Hematopoietic multipotent progenitor cell treated with erythropoietin and hydrocortisone succinate and interleukin-3 and kit ligand, for 6 days (in vitro differentiated cells): ENCODE data around the gene HSD11B1L.

Experiments used
- DNase-seq: peaks from one replicate; pipeline ENCODE4 v3.0.0-alpha.2; 2015

The HSD11B1L gene, protein sequence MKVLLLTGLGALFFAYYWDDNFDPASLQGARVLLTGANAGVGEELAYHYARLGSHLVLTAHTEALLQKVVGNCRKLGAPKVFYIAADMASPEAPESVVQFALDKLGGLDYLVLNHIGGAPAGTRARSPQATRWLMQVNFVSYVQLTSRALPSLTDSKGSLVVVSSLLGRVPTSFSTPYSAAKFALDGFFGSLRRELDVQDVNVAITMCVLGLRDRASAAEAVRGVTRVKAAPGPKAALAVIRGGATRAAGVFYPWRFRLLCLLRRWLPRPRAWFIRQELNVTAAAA

DNA sequence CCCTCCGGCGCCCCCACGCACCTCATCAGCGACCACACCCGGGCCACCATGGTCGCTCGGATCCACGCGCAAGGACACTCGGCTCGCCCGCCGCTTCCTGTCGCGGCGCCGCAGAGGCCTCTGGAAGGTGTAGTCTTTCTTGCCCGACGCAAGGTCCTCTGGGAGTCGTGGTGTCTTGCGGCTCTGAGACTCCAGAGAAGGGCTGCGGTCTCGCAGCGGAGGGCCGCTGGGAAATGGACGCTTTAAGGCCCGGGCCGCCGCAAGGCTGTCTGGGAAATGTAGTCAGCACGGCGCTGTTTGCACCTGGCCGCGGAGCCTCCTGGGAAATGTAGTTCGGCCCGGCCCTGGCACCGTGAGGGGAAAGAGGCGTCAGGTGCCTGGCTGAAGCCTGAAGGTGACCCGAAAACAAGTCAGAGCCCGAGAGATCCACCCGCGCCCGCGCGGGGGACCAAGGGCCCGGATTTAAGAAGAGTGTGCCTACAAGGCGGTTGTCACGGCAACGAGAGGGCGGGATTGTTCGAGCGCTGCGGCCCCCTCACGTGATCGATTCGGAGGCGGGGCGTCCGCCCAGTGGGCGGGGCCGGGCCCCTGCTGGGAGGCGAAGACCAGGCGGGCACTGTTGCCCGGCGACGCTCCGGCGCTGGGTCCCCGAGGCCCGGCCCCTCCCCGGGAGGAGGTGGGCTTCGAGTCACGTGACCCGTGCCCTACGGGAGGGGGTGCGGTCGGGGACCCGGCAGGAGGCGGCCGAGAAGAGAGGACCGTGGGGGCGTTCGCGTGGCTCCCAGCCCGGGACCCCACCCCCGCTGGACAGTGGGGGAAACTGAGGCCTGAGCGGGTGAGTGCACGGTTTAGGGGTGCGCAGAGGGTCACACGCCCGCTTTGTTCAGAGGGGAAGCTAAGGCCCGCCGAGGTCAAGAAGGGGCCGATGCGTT, at the start of gene HSD11B1L, which contains the start of gene MICOS13:
Gene HSD11B1L, plus strand, starts transcription at position 591 of the 932 bp plus-strand sequence. CDS start 3,806 bp downstream, outside the sequence.
Gene MICOS13, minus strand, starts transcription at position 80 of the 932 bp plus-strand sequence. Its CDS starts 30 bp downstream, at position 50.
- DNase-seq = peak; percentile 99

DNA sequence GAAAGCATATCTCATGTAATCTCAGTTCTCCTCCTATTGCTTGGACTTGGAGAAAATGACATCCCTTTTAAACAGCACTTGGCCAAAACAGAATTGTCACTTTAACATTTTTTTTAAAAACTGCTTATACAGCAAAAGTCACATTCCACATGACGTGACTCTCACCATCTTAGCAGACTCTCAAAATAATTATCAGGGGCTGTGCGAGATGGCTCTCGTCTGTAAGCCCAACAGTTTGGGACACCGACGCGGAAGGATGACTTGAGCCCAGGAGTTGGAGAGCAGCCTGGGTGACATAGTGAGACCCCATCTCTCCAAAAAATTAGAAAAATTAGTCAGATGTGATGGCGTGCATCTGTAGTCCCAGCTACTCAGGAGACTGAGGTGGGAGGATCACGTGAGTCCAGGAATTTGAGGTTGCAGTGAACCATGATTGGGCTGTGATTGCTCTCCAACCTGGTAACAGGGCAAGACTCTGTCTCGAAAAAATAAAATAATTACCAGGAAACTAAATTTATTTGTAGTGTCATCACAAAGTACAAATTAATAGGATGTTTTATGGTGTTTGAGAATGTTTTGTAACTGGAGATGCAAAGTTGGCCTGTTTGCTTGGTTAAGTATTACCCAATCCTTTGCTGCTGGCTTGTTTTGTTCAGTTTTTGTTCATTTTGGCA, 49.1 kb upstream of the HSD11B1L start:
- DNase-seq = no peak

DNA sequence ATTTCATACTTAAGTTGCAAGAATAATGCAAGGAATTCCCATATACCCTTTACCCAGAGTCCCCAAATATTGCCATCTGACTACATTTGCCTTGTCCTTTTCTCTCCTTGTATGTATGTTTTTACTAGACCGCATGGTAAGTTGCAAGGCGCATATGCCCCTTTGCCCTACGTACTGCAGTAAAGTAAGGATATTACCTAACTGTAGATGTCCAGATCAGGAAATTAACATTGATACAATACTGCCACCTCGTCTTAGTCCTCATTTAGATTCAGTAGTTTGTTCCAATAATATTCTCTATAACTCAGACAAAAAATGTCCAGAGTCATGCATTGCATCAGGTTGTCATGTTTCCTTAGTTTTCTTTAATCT, 48.6 kb upstream of the HSD11B1L start:
- DNase-seq = no peak

DNA sequence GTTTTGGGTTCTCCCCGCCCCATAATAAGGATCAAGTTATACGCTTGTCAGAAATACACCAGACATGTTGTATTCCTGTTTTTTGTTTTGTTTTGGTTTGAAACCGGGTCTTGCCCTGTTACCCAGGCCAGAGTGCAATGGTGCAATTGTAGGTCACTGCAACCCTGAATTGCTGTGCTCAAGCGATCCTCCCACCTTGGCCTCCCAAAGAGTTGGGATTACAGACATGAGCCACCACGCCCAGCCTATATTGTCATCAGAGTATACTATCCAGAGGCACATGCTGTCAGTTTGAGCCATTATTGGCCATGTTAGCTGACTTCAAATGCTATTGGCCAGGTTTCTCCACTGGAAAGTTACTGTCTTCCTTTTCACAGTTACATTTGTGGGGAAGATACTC, 48.2 kb upstream of the HSD11B1L start:
- DNase-seq = no peak

DNA sequence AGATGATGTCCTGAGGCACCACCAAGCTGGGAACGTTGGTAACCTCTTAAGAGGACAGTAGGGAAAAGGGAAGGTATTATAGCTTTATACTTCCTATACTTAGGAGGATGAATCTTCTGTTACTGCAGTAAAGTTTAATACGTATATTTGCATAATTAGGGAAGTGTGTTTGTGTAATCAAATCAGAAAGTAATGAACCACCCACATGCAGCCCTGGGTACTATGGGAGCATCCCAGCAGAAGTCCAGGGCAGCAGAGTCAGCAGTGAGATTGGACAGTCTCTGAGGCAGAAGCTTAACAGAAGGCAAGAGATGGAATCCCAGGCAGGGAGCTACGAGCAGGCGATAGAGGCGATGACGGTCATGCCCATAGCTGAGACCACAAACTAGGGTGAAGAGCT, 45.4 kb upstream of the HSD11B1L start:
- DNase-seq = no peak

DNA sequence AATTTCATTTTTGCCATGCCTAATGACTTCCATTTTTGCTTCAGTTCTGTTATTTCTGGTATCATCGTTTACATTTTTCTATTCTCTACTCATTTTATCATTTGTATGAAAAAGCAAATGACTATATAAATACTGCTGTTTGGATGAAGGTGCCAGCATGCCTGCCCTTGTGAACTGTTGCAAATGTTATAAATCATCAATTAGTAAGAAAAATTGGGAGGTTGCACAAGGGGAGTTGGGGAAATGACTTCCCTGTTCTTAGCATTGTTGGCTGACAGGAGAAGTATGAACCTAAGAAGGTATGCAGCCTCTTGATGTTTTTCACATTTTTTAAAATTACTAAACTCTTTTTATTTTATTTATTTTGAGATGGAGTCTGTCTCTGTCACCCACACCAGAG, 42.9 kb upstream of the HSD11B1L start:
- DNase-seq = no peak

DNA sequence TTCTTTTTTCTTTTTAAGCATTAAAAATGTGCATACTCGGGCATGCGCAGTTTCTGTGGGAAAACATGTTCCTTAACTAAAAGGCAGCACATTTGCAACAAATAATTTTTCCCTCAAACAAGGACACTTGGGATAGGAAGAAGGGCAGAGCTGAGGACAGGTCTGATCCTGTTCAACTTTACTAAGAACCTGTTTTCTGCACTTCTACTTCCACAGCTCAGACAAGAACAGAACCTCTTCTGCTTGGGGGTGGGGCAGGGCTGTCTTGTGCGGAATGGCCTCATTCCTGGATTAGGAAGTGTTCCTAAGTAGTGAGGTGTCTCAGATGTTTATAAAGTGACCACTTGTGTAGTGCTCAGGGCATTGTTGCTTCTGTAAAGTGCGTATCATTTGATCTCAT, 39.7 kb upstream of the HSD11B1L start:
- DNase-seq = no peak

DNA sequence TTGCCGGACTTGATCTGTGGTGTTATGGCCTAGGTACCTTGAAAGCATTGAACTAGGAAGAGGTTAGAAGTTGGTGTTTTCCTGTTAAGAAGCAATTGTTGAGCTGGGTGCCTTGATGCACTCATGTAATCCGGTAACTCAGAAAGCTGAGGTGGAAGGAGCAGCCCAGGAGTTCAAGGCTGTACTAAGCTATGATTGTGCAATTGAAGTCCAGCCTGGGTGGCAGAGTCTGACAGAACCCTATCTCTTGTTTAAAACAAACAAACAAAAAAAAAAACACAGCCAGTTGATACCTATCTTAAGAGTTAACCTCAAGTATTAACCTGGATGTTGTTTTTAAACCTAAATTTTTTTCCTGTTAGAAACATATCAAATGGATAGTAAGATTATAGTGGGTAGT, 38.6 kb upstream of the HSD11B1L start:
- DNase-seq = no peak

DNA sequence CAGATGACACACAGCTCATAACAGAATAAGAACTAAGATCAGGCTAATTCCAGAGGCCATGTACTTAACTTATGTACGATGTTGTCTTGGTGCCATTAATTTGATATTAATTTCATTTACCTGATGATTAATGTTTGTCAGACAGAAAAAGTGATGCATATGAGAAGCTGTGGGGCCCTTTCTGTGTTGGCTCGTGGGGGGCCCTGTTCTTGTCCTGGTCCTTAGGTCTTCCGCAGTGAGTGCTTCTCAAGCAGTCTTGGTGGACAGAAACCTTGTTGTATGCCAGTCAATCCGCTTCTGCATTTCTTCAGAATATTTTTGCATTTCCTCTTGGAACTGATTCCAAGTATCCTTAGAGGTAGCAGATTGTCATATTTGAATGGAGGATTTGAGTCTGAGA, 37.8 kb upstream of the HSD11B1L start:
- no peak for DNase-seq

DNA sequence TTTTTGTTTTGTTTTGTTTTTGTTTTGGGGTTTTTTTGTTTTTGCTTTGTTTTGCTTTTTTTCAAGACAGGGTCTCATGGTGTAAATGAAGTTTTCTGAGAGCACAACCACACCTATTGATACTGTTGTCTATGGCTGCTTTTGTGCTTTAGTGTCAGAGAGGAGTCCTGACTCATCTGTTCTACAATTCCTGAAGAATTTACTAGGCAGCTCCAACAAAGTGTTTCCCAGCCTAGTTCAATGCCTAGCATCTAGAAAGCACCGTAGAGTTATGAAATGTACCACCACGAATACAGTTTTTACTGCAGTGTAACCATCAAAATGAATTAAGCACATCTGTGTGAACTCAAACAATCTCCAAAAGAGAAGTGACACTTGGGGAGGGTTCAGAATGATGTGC, 36.8 kb upstream of the HSD11B1L start:
- DNase-seq = no peak

DNA sequence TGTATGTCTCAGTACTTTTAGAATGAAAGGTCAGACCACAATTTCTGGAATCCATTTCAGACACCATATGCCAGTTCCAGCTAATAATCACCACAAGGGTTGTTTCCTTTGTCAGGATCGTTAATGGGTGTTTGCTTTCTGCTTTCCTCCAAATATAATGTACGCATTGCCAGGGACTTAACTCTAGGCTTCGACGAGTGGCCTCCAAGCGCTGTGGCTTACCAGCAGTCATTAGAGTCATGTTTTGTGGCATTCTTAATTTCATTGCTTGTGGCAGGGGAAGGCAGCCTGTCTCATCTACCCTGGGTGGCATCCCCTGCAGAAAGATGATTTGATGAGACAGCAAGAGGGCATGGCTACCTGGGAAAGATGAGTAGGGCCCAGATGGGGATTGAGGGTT, 35.4 kb upstream of the HSD11B1L start:
- DNase-seq = no peak

DNA sequence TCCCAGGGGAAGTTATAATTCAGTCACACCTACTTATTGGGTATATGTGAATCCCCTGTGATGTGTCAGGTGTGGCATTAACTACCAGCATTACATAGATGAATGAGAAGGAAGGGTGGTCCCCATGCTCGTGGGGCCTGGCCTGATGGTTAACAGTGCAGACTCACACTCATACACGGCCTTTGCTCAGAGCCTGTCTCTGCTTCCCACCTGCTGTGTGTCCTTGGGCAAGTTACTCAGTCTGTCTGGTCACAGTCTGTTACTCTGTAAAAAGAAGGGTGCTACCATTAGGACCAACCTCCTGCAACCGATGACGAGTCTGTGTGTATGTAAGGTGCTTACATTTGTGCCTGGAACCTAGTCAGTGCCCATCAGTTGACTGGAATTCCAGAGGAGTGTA, 34.1 kb upstream of the HSD11B1L start:
- DNase-seq = no peak

DNA sequence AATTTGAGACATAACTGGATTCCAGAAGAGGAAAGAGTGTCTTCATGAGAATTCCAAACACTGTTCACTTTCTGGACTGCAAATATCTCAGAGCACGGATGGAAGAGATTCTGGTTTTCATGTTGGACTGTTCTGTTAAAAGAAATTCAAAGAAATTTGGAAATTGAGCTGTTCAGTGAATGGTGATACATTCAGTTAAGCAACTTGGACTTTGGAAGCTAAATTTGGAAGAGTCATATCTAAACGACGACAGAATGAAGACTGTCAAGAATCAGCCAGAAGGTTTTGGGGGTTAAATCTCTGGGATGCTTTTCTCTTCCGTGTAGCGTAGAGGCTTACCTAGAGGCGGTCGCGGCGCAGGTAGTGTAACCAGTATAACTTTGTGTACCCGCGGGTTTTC, 32.4 kb upstream of the HSD11B1L start:
- no peak for DNase-seq

DNA sequence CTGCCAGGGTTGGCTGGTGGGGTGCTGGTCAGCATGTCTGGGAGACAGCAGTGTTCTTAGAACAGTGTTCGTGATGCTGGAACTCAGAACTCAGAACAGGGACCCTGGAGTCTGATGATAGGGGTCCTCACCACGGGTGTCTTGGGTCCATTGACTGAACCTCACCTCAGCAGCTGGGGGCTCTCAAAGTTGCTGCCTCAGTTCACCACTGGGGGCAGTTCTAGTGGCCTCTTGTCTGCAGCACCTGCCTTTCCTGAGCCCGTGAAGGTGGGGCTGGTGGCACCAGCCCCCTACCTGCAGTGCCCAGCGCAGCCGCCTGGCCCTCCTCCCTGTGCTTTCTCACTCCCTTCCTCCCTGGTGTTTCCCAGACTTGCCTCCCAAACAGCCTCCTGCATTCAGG, 29.5 kb upstream of the HSD11B1L start:
- no peak for DNase-seq

DNA sequence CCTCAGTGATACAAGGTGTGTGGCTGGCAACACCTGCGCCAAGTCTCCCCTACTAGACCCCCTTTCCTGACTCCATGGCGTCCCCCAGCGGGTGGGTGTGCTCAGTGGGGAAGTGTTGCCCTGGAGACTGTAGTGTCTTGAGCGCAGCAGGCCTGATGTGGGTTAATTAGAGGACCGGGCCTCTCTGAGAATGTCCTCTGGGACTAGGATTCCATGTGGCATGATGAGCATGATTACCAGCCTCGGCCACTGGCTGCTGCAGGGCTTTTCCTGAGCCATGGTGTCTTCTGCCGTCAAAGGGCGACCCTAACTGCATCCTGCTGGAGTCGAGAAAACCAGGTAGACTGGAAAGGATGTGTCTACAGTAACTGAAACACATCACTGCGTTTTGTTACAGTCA, 28.6 kb upstream of the HSD11B1L start:
- no peak for DNase-seq

DNA sequence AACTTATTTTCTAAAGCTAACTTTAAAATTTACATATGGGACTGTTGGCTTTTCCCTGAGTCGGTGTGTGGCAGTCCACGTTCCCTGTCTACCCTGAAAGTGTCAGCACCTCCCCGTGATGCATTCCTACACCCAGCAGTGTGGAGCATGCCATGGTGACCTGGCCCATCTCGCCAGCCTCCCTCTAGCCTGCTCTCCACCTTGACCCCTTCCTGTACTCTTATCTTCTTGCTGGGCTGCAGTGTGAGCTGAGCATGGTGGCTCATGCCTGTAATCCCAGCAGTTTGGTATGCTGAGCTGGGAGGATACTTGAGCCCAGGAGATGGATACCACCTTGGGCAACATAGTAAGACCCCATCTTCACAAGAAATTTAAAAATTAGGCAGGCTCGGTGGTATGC, 25.9 kb upstream of the HSD11B1L start:
- DNase-seq = no peak

DNA sequence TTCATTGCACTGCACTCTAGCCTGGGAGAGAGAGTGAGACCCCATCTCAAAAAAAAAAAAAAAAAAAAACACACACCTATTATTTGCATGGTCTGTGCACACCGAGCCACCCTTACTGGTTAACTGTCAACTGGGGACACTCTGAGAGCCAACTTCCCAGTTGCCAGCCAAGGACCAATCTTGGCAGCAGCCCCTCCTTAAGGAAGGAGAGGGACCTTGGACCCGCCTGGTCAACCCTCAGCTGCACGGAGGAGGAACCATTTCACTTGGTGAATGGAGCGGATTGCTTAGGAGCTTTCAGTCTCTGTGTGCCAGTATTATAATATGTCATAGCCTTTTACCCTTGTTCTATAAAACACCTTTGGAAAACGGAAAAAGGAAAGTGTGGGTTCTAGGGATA, 25.4 kb upstream of the HSD11B1L start:
- no peak for DNase-seq

DNA sequence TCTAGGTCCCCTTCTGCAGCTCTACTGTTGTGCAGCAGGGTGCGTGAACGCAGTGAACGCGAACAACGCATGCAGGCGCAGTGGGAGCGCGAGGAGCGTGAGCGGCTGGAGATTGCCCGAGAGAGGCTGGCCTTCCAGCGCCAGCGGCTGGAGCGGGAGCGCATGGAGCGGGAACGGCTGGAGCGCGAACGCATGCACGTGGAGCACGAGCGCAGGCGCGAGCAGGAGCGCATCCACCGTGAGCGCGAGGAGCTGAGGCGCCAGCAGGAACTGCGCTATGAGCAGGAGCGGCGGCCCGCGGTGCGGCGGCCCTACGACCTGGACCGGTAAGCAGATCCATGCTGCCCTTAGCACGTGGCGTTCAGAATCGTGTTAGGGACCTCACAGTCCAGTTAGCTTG, 19.3 kb upstream of the HSD11B1L start:
- DNase-seq = no peak

DNA sequence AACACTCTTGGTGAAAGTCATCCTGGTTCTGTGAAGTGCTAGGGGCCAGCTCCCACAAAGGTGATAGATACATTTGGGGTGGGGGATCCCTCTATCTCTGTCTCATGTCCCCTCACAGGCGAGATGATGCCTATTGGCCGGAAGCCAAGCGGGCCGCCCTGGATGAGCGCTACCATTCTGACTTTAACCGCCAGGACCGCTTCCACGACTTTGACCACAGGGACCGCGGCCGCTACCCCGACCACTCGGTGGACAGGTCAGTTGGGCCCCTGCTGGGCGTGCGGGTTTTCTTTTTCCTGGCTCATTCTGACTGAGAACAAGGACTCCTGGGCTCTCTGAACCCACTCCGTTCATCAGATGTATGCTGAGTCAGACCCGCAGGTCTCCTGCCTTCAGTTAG, 16.9 kb upstream of the HSD11B1L start:
- no peak for DNase-seq

DNA sequence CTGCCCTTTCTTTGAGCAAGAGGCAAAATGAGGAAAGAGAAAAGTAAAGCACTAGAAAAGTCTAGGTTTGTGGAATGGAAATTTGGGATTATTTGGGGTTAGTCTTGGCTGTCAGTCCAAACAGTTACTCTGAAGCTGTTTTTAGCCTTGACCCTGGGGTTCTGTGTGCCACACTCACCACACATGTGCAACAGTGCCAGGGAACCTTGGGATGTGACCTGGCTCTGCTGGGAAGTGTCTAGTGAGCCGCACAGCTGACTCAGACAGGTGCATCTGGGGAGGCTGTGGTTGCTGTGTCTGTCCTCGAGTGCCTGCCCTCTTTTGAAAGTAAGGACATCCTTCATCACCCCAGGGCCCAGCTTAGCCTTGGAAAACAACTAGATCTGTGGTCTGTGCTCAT, 16.3 kb upstream of the HSD11B1L start:
- no peak for DNase-seq

DNA sequence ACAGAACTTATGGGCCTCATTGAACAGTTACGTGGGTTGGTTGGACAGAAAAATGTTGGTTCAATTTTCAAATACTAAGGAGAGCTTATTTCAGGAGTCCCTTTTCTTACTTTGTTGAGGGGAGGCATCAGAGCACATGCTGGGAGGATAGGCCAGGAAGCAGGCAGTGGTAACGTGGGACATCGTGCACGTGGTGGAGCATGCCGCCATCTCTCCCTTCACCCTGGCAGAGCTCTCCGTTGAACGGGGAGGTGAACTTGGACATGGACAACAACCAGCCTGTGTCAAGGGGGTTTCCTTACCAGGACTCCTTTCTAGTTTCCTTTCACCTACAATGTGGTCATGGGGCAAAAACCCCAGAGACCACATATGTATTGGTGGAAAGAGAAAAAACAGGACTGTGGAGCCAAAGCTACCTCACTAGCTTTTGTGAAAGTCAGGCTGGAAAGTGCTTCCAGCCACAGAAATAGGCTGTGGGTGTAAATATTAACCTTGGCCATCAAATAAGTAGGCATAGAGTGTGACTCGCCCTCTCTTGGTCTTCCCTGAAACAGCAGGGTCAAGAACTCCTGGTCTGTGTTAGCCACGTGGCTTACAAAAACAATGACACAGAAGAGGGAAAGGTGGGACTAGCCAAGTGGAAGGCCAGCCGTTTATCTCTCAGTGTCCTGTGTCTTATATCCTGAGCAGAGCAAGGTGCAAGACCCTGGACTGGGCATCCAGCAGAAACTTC, 14.9 kb upstream of the HSD11B1L start:
- no peak for DNase-seq

DNA sequence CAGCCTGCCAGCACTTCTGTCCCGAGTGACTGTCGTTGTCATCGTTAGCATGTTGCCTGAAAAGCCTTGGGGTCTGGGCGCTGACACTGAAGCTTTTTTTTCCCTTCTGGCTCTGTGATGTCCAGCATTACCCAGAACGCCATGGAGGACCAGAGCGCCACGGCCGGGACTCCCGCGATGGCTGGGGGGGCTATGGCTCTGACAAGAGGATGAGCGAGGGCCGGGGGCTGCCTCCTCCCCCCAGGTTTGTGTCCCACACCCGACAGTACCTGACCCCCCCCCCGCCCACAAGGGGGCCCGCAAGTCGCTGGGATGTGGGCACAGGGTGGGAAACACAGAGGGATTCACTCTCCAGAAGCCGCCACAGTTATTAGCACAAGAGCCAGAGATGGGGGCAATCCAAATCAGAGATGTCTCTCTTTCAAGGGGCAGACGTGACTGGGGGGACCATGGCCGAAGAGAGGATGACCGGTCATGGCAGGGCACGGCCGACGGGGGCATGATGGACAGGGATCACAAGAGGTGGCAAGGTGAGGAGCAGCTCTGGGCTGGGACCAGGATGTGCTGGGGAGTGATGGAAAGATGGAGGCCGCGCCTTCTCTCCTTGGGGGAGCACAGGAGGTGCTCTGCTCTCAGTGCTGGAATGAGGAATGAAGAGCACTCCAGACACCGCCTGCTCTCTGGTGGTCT, 13.8 kb upstream of the HSD11B1L start:
- no peak for DNase-seq
